T-helper 9 cell (primary cell): ENCODE data around the gene MARCHF10.

ENCODE experiments used
- DNase-seq: peaks from one replicate; pipeline ENCODE4 v3.0.0-alpha.2; 2020

MARCHF10 gene

DNA sequence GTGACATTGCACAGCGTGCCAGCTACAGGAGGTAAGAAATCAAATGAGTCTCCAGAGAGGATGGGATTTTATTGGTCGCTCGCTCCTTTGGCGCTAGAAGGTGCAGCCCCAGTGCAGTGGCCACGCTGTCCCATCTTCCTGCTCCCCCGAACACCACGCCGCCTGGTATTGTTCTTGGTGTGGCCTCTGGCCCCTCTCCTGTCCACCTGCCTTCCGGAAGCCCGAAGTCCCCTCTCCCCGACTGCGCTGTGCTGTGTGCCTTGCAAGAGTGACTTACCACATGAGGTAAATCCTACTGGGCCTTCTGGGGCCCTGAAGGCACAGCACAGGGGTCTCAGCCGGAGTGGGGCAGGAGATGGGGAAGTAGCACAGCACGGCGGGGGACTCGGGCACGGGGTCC lies 58.2 kb downstream of the MARCHF10 start:
- DNase-seq = no peak

DNA sequence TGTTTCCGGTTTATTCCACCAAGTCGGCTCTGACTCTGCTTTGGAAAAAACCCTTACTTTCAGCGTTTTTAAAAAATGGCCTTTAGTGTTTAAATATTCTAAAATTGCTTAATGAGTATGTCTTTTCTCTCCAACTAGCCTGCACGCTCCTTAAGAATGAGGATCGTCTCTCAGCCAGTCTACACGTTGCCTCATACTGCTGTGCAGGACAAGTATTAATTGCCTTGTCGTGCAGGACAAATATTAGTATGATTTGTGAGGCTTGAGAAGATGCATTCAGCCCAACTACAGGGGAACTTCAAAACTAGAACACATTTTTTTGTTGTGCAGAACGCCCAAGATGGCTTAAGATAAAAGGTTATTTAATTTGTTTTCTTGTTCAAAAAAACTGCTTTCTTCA lies 61.2 kb downstream of the MARCHF10 start:
- no peak for DNase-seq

DNA sequence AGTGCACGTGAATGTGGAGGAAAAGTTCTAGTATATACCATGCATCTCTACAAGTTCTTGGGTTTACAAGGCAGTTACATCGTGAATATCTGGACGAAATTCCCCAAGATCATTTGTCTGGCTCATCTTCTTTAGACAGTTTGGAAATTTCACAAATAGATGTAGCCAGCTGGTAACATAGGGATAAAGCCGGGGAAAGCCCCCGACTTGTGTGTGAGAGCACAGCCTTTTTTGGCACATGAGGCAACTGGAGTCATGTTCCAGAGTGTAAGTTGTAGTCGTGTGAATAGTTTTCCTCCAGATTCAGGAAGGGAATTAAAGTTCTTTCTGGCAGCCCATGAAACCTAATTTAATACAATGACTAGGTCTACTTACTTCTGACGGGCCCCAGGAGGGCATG lies 62.3 kb downstream of the MARCHF10 start:
- no peak for DNase-seq

DNA sequence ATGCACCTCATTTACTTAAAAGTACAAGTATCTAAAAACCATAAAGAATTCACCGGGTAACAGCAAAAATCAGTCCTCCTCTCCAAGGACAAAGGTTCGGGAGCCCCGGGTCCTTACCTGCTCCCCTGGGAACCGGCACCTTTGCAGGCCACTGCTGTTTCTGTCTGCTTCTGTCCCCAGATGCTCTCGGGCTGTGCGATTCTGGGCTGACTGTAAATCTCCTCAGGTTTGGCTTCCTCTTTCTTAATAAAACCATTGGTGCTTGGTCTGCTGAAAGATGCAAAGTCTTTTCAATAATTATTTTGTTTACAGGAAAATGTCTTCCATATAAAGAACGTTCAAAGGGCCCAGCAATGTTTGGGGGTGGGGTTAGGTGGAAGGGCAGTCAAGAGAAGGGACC lies 63.9 kb downstream of the MARCHF10 start:
- DNase-seq = no peak

DNA sequence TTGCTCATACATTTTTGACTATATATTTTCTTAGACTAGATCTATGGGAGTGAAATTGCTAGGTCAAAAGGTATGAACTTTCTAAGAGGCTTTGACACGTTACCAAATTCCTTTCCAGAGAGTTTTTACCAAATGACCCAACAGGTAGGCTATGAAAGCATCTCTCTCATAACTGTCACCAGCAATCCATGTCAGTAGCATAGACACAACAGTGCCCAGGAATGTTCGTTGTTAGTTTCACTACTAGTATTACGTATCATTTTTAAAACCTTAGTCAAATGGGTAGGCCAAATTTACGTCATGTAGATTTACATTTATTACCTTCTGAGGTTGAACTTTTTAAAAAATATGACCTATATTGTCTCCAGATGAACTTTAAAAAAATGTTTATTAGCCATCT lies 66.8 kb downstream of the MARCHF10 start:
- DNase-seq = no peak

DNA sequence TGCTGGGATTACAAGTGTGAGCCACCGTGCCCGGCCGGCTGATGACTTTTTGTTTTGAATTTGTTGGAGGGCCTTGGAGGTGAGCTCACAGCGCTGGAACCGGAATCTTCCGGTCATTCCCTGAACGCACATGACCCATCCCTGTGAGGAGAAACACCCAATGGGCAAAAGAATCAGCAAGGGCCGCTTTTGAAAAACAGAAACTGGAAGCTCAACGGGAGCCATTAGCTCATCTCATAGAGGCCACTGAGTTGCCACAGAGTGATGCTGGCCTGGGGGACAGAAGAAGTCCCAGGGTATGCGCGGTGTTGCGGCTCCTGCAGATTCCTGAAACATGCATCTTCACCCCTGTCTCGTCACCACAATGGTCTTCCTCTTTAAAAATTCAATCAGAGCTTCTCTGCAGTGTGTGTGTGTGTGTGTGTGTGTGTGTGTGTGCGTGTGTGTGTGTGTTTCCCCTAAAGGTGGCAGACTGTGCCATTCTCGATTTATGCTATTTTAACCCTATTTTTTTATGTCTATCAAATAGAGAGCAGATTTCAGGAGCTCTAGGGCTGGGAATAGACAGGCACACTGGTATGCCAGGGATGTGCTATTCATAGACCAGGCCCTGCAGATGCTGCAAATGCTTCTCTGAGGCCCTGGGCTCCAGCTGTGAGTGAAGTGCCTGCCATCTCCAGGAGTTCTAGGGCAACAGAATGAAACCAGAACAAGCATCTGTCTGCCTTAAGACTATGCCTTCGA lies 68.3 kb downstream of the MARCHF10 start:
- DNase-seq = no peak

DNA sequence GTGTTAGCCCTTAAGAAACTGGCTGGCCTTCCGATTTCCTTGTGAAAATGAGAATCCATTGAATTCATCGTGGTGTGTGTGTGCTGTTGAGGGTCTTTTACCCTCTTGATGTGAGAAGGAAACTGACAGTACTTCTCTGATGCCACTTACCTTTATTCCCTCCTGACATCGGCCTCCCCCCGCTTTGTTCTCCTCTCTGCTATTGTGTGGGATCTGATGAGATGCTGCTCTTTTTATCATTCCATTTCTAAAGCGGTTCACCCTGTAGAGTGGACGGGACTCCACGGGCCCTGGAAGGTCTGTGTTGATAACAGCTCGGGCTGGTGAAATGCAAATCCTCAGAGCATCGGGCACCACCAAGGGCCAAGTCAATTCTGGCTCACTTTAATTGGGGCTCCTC lies 69.8 kb downstream of the MARCHF10 start:
- DNase-seq = no peak

DNA sequence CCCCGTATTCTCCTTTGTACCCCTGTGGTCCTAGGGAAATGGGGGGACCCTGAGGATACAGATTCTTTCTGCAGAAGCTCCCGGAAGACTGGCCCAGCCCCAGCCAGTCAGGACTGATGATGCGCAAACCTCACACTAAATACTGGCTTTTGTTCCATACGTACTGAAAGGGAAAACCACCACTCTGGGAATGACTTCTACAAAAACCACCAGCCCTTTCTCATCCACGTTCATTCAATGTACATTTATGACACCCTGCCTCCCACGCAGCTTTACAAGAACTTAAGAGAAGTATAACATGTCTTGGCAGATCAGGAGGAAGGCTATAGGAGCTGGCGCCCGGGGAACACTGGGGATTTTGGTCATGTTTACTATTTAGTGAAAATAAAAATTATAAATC lies 70.6 kb downstream of the MARCHF10 start:
- DNase-seq = no peak

DNA sequence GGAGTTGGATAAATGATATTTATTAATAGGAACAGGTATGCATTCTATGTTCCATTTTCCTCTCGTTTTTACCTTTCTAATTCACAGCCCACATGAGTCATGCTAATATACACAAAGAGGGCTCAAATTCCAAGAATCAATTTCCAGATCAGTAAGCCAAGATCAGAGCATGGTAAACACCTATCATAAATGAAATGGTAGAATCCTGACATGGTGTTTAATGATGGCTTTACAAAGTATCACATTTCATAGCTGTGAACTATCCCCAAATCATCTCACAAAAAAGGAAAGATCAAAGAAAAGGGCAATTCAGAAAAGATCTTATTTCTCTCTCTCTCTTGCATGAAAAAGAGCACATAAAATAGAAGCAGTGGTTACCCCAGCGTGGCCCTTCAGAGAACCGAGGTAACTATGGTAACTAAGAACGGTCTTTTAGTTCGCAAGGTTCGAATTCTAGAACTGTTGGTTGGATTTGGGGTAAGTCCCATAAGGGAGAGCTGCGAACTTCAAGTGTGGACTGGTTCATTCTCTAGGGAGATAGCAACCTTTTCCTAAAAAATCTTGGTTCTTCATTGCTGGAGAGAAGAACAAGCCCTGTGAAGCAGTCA lies 73.0 kb downstream of the MARCHF10 start:
- no peak for DNase-seq

DNA sequence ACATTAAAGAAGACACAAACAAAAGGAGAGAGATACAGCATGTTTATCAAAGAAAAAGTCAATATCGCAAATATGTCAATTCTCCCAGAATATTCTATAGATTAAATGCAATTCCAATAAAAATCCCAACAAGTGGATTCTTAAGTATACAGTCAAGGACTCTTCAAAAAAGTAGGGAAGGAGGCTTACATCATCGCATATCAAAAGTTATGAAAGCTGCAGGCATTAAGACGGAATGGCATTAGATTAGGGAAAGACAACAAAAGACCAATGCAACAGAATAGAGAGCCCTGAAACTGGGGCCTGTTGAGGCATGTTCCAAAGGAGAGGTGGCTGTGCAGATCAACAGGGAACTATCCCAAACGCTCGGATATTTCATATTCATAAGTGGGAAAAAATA lies 76.0 kb downstream of the MARCHF10 start:
- no peak for DNase-seq

DNA sequence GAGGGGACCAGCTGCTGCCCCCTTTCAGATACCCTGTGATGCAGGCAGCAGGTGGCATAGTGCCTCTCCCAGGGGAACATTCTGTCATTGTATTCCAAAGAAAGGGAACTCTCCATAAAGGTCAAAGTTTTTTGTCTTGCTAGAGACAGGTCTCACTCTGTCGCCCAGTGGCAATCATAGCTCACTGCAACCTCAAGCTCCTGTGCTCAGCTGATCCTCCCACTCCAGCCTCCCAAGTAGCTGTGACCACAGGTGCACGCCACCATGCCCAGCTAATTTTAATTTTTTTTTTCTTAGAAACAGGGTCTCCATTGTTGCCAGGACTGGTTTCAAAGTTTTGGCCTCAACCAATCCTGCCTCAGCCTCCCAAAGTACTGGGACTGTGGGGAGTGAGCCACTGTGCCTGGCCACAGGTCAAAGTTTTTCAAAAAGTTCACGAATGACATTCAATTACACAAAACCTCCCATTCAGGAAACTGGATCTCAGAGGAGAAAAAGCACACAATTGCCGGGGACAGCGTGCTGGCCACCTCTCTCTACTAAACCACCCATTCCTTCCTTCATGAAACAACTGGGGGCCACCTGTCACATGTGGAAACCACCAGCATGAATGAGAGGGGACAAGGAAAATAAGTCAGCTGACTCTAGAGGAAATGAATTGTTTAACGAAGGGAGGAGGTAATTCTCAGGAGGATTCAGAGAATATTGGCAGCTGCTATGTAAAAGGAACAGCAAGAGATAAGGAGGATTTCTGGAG lies 80.0 kb downstream of the MARCHF10 start:
- no peak for DNase-seq

DNA sequence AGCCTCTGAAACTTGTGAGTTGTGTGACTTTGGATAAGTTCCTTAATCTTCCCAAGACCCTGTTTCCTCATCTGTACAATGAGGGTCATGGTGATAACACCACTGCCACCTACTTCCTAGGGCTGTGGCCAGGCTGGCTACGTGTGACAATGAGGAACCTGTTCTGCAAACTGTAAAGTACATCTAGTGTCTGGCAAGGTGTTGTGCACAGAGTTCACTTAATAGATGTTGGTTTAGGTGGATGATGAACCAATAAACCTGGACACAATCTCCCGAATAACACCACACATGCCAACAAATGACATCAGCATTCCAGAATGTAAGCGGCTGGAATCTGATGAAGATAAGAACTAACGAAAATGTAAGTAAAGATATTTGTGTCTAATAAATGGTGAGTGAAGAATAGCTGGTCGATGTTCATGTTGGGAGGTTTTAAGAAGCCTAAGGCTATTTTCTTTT lies 82.3 kb downstream of the MARCHF10 start:
- no peak for DNase-seq

DNA sequence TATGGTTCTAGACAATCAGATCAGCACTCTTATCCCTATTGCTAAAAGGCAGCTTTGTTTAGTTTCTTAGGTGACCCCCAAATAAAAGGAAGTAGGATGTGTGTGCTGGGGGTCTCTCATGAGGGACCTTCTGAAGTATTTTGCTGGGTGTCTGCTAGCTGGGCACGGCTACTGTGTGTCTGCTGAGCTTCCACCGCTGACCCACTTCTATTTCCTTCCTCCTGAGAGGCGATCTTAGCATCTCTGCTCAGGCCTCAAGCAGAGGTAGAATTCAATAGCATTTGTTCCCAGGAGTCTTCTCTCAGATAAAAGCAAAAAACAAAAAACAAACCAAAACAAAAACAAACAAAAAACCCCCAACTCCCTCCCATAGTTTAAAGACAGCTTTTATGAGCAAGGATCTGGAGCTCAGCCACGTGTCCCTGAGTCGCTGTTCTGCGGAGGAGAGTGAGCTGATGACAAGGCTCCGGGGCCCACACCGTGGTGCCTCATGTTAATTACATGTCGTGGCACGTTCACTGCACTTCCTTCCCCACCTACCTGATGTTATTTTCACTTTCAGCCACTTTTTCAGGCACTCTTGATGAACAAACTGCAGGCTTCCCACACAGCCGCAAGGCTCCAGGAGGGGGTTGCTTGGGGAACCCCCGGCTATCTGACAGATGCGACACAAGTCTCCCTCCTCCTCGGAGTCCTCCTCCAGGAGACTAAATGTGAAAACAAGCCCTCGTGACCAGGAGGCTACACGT lies 83.5 kb downstream of the MARCHF10 start:
- DNase-seq = peak; percentile 45

DNA sequence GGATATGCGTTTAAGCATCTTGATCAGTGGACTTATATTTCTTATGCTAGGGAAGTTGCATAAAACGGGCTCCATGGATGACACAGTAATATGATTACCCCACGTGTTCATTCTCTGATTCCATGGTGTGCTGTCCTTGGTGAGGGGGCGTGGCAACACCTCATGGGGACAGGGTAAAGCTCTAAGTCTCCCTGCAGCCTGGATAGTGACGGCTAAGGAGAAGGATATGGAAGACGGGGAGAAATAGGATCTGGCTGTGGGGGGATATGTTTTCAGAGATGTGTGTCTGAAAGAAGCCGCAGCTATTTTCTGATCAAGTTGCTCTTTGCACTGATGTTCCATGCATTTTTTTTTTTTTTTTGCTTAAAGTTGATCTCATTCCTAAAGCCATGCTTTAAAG lies 84.3 kb downstream of the MARCHF10 start:
- DNase-seq = no peak

DNA sequence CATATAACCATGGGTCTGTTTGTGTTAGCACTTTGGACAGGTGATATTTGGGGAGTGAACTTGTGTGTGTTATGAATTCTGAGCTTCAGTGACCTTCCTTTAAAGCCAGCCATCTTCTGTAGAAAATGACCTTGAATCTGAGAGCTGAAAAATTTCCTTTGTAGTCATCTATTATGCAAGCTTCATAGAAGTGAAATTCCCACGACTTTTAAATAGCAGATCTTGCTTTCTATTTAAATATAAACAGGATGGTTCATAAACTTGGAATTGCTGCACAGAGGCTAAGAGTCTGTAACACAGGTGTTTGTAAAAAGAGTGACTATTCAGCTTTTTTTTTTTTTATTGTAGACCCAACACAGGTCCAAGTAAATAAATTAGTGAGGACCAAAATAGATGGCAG lies 85.5 kb downstream of the MARCHF10 start:
- no peak for DNase-seq

DNA sequence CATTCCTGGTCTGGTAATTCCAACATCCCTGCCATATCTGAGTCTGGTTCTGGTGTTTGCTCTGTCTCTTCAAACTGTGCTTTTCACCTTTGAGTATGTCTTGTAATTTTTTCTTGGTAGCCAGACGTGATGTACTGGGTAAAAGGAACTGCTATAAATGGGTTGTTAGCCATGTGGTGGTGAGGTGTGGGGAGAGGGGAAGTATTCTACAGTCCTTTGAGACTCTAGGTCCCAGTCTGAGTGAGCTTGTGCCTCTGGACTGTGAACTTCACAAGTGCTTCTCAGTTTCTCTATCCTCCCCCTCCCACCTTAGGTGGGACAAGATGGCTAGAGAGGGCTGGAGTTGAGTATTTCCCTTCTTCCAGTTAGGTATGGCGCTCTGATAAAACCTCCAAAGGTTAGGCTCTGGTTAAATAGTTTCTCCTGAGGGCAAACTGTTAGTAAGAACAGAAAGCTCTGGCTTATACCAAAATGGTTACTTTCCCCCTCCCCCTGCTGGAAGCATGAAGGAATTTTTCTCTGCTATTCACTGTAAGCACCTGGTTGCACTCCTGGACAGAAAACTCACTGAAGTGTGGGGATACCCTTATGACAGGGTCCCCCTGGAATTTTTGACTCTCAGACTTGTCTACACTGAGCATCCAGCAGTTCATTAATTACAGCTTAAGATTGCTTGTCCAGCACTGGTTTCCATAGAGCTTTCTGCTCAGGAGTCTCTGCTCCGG lies 87.8 kb downstream of the MARCHF10 start:
- no peak for DNase-seq

DNA sequence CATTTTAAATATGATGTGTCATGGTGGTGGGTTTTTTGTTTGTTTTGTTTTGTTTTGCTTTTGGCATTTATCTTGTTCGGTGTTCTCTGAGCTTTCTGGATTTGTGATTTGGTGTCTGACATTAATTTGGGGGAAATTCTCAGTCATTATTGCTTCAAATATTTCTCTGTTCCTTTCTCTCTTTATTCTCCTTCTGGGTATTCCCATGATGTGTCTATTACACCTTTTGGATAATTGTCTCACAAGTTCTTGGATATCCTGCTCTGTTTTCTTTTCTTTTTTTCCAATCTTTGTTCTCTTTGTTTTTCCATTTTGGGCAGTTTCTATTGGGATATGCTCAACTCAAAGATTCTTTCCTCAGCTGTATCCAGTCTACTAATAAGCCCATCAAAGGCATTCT lies 88.5 kb downstream of the MARCHF10 start:
- no peak for DNase-seq

DNA sequence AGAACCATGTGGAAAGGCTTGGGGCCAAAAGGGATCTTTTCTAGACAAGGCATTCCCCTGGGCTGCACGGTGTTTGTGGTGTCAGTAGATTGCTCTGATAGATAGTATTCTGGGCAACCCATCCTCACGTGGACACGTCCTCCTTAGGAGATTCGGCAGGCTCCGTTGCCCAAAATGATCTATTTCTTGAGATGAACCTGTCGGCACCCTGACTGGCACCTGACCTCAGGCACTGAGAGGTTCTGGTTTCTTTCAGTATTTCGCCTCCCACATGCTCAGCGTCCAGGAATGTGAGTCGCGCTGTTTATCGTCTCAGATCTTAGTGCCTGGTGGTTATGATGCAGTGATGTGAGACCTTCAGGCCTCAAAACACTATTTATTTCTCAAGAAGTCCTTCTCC lies 89.7 kb downstream of the MARCHF10 start:
- no peak for DNase-seq

DNA sequence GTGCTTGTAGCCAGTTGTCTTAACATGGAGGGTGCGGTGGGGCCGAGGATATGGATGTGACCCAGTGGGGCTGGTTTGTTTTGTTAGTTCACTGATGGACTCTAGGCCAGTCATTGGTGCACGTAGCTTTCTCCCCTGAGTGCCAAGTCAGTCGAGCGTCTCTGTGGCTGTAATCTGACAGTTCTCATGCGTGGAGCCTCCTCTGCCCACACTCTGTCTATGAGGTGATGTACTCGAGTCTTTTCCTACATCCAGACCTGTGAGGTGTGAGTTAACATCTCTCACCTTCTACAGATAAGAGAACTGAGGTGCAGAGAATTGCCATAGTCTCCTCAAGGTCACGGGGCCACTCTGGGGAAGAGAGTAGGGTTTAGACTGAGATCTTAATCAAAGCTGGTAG lies 90.2 kb downstream of the MARCHF10 start:
- DNase-seq = no peak

DNA sequence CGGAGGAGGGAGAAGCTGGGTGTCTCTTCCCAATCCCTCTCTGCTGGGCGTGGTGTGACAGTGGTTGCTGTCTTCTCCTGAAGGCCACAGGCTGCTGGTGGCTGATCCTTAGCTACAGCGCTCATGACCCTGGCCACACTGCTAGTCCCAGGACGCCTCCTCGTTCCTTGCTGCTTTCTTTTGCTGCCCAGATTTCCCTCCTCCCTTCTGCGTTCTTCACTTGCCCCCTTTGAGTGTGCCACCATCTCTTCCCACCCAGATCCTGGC lies 90.6 kb downstream of the MARCHF10 start:
- DNase-seq = no peak

DNA sequence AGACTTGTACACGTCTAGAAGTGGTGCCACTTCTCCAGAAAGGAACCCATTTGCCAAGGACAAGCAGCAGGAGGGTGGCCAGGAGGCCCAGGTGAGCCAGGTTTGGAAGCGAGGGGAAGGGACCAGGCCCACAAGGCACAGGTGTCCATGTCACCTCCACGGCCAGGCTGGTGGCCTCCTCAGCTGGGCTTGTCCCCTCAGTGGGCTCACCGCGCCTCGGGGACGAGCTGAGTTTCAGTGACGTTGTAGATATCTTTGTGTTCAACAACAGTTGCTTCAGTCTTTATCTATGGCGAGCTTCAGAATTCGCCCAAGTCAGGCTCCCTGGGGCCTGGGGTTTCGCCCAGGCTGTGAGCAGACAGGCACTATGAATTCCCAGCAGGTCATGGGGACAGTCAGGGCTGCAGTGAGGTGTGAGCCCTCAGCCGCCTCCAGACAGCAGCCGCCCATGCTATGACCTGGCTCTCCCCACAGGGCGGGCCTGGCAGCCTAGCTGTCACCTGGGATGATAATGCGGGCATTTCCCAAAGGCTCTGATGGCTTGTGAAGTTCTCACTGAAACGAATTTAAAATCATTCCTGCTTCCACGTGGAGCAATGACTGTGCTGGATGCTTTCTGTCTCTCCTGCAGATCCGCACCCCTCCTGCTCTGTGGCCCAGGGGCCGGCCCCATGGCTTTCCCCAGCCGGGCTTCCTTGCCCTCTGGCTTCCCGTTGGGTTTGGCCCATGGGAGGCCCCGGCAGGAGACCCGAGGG lies 91.1 kb downstream of the MARCHF10 start:
- DNase-seq = no peak

DNA sequence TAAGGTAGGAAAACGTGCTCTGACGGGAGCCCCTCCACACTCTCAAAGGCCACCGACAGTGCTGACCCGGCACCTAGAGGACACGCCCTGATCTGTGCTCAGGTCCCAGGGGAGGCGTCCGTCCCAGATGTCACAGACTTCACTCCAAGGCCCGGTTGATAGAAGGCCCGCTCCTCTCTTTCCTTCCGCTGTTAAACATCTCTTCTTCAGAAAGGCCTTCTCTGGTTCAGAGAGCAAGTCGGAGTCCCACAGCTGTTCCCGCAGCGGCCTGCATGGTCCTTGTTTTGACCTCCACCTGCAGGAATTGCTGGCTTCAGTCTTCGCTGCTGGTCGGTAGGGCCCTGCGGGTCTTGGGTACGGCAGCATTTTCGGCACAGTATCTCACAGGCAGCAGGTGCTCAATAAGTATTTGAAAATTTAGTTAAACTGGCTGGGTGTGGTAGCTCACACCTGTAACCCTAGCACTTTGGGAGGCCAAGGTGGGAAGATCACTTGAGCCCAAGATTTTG lies 92.2 kb downstream of the MARCHF10 start:
- no peak for DNase-seq
